Activated CD4-positive, alpha-beta T cell treated with anti-CD3 and anti-CD28 coated beads, Interleukin-2, amount 50 U/mL, for 1 hour (primary cell): Measurements from ENCODE around the gene SLC2A6.
"Not testable (repeated sequence)": the region's sequence is repeated elsewhere in the genome, so short reads cannot be mapped to it uniquely, and the experiment has no call there.

Experiments
- DNase-seq: peaks from one replicate; pipeline ENCODE4 v3.0.0-alpha.2; 2020

Gene SLC2A6

GRCh38 chr9:133459476-133460404, 19.2 kb downstream of the SLC2A6 start, which contains the start of gene CACFD1:
TSS of gene CACFD1 (plus strand) at chr9:133459978. CDS start at chr9:133460067, 89 bp downstream.
- DNase-seq = peak; percentile 91

- DNase-seq = no peak
Measured at GRCh38 chr9:133458643-133459312, 20.1 kb downstream of the SLC2A6 start.

GRCh38 chr9:133457748-133458147, 21.2 kb downstream of the SLC2A6 start:
- no peak for DNase-seq

GRCh38 chr9:133457233-133457632, 21.7 kb downstream of the SLC2A6 start:
- no peak for DNase-seq

GRCh38 chr9:133456409-133456808, 22.5 kb downstream of the SLC2A6 start:
- no peak for DNase-seq

DNA sequence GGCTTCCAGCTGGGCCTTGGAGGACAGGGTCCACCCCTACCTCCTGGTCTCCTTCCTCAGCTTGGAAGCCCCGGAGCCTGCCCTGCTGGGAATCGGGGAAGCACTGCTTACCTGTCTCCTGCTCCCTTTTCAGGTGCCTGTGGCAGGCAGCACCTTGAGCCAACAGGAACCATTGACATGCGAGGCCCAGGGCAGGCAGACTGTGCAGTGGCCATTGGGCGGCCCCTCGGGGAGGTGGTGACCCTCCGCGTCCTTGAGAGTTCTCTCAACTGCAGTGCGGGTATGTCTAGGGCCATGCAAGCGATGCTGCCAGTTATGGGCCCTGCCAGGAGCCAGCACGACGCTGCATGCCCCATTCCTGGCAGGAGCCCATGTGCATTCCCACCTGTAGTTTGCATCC, 23.0 kb downstream of the SLC2A6 start:
- no peak for DNase-seq

DNA sequence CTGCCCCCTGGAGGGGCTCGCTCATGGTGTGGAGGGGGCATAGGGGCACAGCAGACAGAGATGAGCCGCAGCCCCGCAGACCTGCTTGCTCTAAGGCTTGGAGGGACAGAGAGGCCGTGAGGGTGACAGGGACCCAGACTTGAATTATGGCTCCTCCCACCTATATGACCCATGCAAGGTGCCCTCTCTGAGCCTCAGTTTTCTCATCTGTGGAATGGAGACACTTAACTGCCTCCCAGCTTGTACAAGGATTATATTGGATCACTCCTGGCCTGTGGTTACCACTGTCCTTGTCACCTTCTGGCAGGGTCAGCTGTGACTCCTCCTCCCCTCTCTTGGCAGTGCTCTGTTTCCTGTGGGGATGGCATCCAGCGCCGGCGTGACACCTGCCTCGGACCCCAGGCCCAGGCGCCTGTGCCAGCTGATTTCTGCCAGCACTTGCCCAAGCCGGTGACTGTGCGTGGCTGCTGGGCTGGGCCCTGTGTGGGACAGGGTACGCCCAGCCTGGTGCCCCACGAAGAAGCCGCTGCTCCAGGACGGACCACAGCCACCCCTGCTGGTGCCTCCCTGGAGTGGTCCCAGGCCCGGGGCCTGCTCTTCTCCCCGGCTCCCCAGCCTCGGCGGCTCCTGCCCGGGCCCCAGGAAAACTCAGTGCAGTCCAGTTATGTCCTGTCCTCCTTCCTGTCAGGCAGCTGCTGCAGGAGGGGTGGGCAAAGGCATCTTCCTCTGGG, 23.8 kb downstream of the SLC2A6 start:
- no peak for DNase-seq

- no peak for DNase-seq
Measured at GRCh38 chr9:133454325-133454724, 24.6 kb downstream of the SLC2A6 start.

GRCh38 chr9:133453651-133454050, 25.2 kb downstream of the SLC2A6 start:
- DNase-seq = no peak

DNA sequence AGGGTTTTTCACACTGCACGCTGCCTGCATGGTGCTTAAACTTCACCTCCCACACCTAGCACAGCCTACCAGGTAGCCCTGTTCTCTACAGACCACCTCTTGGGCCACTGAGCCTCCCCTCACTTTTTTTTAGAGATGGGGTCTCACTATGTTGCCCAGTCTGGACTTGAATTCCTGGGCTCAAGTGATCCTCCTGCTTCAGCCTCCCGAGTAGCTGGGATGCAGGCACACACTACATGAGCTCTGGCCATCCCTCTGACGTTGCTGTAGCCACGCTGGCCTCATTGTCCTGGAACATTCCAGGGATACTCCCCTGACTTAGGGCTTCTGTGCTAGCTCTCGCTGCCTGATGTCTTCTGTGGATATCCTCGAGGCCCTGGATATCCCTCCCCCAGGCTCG, 26.3 kb downstream of the SLC2A6 start:
- no peak for DNase-seq

DNA sequence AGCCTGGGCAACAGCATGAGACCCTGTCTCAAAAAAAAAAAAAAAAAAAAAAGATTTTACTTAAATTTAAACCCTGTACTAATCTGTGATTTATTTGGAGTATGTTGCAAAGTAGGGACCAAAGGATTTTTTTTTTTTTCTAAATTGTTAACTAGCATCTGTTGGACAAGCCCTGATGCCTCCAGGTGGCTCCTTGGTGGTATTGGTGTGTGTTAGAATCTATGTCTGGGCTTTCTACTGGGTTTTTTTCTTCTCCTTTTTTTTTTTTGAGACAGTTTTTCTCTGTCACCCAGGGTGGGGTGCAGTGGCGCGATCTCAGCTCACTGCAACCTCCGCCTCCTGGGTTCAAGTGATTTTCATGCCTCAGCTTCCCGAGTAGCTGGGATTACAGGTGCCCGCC, 27.0 kb downstream of the SLC2A6 start:
- DNase-seq = not testable (repeated sequence)

- no peak for DNase-seq
Measured at GRCh38 chr9:133449760-133450159, 29.1 kb downstream of the SLC2A6 start.

GRCh38 chr9:133448487-133448972, 30.4 kb downstream of the SLC2A6 start:
- no peak for DNase-seq

DNA sequence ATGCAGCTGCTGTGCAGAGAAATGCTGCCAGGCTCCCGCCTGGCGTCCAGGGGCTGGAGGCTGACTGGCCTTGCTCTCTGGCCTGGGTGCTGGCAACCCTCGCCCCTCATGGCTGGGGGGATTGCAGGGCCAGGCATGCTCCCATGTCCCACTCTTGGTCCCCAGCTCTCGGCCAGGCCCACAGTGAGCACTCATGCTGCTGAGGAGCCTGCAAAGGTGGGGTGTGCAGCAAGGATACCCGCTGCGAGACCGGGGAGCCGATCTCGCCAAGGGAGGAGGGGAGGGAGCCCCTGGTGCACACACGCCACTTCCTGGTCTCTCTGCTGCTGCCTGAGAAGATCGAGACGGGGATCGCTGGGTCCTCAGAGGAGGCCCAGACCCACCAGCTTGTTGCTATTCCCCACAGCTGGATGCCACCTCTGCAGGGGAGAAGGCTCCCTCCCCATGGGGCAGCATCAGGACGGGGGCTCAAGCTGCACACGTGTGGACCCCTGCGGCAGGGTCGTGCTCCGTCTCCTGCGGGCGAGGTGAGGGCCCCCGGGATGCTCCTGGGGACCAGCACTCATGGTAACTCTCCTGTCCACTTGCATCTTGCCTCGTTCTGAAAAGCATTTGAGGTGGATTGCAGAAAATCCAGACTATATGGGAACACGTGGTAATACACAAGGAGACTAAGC, 33.5 kb downstream of the SLC2A6 start:
- DNase-seq = no peak

DNA sequence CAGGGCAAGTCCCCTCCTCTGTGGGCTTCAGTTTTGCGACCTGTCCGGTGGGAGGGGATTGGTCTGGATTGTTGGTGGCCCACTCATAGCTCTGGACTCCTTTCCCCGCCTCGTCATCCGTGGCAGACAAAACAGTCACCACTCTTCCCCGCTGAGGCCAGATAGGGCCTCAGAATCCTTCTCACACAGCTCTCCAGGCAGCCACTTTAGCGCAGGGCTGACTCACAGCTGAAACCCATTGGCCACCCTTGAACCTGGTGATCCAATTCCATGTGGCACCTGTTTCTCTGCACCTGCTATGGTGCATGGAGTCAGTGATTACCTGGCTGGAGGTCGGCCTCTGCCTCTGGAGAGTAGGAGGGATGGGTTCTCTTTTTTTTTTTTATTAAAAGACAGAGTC, 34.9 kb downstream of the SLC2A6 start:
- DNase-seq = no peak

- no peak for DNase-seq
Measured at GRCh38 chr9:133443248-133443647, 35.7 kb downstream of the SLC2A6 start.

DNA sequence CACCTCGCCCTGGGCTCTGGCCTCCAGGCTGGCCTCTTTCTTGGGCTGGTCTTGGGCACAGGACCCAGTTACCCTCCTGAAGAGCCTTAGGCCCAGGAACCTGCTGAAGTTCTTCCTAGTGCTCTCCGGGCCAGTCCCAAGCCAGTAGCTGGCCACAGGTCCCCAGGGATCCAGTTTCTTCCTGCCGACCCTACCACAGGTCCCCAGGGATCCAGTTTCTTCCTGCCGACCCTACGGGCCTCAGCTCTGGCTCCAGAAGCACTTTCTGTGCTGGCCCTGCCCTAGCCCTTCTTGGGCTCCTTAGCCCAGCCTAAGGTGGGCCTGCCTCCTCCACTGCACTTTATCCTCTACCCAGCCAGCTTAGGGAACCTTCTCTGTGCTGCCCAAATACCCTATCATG, 37.3 kb downstream of the SLC2A6 start:
- DNase-seq = no peak

- no peak for DNase-seq
Measured at GRCh38 chr9:133440874-133441273, 38.0 kb downstream of the SLC2A6 start.

DNA sequence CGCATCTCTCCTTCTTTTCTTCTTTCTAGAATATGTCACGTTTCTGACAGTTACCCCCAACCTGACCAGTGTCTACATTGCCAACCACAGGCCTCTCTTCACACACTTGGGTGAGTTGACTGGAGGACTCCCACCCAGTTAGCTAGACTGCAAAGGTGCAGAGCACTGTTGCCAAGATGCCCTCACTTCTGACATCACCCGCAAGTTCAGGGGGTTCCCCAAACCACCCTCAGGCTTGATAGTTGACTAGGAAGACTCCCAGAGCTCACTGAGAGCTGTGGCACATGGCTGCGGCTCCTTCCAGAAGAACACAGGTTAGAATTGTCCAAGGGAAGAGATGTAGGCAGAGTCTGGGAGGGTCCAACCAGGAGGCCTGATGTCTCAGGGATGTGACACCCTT, 39.6 kb downstream of the SLC2A6 start:
- DNase-seq = no peak

GRCh38 chr9:133437753-133438531, 41.0 kb downstream of the SLC2A6 start:
- DNase-seq = no peak

DNA sequence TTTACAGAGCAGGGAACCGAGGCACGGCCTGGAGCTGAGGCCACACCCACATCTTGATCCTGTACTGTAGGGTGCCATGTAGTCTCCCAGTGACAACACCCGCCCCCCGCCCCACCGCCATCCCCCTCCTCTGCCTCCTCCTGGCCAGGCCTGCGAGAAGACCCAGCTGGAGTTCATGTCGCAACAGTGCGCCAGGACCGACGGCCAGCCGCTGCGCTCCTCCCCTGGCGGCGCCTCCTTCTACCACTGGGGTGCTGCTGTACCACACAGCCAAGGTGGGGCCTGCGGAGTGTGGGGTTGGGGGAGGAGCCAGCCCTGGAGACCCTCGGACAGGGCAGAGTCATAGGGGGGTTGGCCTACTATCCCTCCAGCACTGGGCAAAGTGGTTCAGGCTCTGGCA, 42.2 kb downstream of the SLC2A6 start:
- no peak for DNase-seq

DNA sequence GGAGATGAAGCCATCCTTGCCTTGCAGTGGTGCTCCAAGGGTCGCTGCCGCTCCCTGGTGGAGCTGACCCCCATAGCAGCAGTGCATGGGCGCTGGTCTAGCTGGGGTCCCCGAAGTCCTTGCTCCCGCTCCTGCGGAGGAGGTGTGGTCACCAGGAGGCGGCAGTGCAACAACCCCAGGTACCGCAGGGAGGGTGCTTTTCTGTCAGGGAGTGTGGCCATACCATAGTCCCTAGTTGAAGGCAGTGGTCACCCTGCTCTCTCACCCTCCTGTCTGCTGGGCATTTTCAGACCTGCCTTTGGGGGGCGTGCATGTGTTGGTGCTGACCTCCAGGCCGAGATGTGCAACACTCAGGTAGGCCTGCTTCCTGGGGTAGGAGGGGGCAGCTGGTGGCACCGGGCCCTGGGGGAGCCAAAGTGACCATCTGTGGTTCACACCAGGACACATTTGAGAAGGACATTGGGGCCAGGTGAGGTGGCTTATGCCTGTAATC, 45.5 kb downstream of the SLC2A6 start:
- no peak for DNase-seq
